ENCODE measurements around the gene MYMX. TPM values are rescaled to one million over a fixed set of nuclear protein-coding genes. Genes with fewer than 3 reads are reported as not detected.

Gene MYMX
- total RNA-seq, 1 donor from 2014 or later: not detected

Small RNA genes lying within 50 kb of the gene (small RNA-seq; reads per million reads assigned to genes)
- gene RN7SL811P (ENCODE audit: low replicate concordance): not detected

Other genes with a start within 250 kb of the MYMX start
- gene MRPL14, start 89.5 kb upstream of the MYMX start, total RNA-seq: 23.4 TPM
- 37.9 TPM for gene TMEM63B, start 89.4 kb upstream of the MYMX start, total RNA-seq
- 0.25 TPM for gene CAPN11, start 58.1 kb upstream of the MYMX start, total RNA-seq
- 5.4 TPM for gene SLC29A1, start 6.7 kb downstream of the MYMX start, total RNA-seq
- gene HSP90AB1, start 30.2 kb downstream of the MYMX start, total RNA-seq: 440 TPM
- 23.8 TPM for gene SLC35B2, start 40.6 kb downstream of the MYMX start, total RNA-seq
- gene NFKBIE, start 48.6 kb downstream of the MYMX start, total RNA-seq: 8.1 TPM
- 44.5 TPM for gene TMEM151B, start 53.5 kb downstream of the MYMX start, total RNA-seq
- 10.6 TPM for gene AARS2, start 96.4 kb downstream of the MYMX start, total RNA-seq
- gene SPATS1, start 125.7 kb downstream of the MYMX start, total RNA-seq: not detected
- 33.2 TPM for gene CDC5L, start 170.8 kb downstream of the MYMX start, total RNA-seq

Data from temporal lobe (tissue), 2 donors.